GM12864 (cell line): ENCODE results near the gene APLNR.

Source experiments
- DNase-seq: peaks from one replicate; pipeline ENCODE4 v3.0.0-alpha.2; 2011; ENCODE audit warnings: low read depth
- H3K4me3 ChIP-seq: 2 replicates; pipeline ENCODE4 v1.5.1; 2011; ENCODE audit warnings: mild to moderate bottlenecking, low read depth, low read length, control low read depth
- CTCF ChIP-seq: IDR thresholded peaks from 2 replicates; pipeline ENCODE4 v1.5.1; 2011; ENCODE audit warnings: low read depth, mild to moderate bottlenecking, moderate library complexity, low read length, control low read depth, inconsistent platforms; ENCODE audit errors: missing control alignments

APLNR gene

DNA sequence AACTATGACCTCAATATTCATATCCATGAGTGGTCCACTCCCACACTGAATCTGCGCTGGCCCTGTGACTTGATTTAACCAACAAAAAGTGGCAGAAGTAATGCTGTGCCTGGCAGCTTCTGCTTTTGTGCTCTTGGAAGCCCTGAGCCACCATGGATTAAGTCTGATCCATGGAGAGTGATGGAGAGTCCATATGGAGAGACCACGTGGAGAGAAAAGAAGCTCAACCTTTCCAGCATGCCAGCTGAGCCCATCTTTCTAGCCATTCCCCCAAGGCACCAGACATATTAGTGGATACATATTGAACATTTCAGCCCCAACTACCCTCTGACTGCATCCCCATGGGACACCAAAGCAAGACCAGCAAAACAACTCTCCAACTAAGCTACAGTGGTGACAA, 39.3 kb downstream of the APLNR start:
- DNase-seq, result no peak
- no peak overlapping the region for H3K4me3 ChIP-seq
- TF ChIP-seq CTCF, result no peak

GRCh38 chr11:57196596-57196995, 40.5 kb downstream of the APLNR start:
- H3K4me3 ChIP-seq, result no peak overlapping the region
- no peak for DNase-seq
- TF ChIP-seq CTCF, result no peak

- DNase-seq, result no peak
- TF ChIP-seq CTCF, result no peak
- no peak overlapping the region for H3K4me3 ChIP-seq
Measured at GRCh38 chr11:57192316-57192715, 44.7 kb downstream of the APLNR start.

GRCh38 chr11:57191311-57192219, 45.5 kb downstream of the APLNR start:
- no peak for DNase-seq
- no peak for TF ChIP-seq CTCF
- H3K4me3 ChIP-seq, result no peak overlapping the region

DNA sequence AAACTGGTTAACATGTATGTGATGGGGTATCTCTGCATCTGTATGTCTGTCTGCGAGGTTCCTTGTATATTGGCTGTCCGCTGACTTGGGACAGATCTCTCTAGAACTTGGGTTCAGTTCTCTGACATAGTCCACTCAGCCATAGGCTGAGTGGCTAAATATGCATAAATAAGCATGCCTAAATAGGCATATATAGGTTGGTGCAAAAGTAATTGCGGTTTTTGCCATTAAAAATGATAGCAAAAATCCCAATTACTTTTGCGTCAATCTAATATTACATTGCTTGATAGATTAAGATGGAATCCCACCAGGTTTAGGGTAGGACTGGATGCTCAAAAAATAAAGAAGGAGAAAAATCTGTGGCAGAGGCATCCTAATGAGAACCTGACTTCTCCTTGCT, 46.5 kb downstream of the APLNR start:
- H3K4me3 ChIP-seq, result no peak overlapping the region
- DNase-seq, result no peak
- TF ChIP-seq CTCF, result no peak
